ENCODE data around the gene CLCN4.

The CLCN4 gene

GRCh38 chrX:10198254-10198653 lies 41.5 kb downstream of the CLCN4 start:
- no peak for DNase-seq

GRCh38 chrX:10199212-10199611 lies 42.4 kb downstream of the CLCN4 start:
- no peak for DNase-seq

DNA sequence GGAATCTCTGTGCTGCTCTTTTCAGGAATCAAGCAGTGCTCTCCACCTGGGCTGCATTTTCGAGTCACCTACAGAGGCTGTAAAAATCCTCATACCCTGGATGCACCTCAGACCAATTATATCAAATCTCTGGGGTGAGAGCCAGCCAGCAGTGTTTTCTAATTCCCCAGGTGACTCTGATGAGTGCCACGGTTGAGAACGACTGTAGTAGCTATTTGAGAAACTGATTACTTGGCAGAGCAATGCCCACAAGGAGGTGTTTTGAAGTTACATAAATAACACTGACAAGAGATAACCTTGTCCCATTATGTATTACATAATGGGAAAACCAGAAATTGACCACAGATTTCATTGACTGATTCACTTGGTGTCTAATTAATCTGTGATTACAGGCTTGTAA lies 46.8 kb downstream of the CLCN4 start:
- no peak for DNase-seq

DNA sequence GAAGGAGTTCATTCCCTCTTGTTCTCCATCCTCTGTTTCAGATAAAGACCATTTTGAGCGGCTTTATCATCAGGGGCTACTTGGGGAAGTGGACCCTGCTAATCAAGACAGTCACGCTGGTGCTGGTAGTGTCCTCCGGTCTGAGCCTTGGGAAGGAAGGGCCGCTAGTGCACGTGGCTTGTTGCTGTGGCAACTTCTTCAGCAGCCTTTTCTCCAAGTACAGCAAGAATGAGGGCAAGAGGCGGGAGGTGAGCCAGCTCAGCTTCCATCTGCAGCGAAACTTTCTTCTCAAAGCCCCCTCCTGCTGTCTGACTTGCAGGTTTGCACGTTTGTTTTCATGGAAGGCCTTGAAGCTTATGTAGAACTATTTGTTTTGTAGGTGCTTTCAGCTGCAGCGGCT lies 49.5 kb downstream of the CLCN4 start:
- DNase-seq: no peak

DNA sequence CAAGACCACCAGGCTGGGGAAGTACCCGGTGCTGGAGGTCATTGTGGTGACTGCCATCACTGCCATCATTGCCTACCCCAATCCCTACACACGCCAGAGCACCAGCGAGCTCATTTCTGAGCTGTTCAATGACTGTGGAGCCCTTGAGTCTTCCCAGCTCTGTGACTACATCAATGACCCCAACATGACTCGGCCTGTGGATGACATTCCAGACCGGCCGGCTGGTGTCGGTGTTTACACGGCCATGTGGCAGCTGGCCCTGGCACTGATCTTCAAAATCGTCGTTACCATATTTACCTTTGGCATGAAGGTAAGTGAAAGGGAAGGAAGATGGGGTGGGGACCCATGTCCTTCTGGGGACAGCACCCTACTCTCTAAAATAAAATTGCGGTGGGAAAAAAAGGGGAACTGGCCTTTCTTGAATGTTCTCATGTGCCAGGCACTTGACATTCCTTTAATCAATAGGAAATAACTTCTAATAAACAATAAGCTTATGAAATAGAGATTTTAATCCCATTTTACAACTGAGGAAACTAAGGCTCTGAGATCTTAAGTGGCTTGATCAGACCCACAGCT lies 51.6 kb downstream of the CLCN4 start:
- no peak for DNase-seq

- no peak for DNase-seq
Observed at GRCh38 chrX:10208953-10209352, 52.2 kb downstream of the CLCN4 start.

DNA sequence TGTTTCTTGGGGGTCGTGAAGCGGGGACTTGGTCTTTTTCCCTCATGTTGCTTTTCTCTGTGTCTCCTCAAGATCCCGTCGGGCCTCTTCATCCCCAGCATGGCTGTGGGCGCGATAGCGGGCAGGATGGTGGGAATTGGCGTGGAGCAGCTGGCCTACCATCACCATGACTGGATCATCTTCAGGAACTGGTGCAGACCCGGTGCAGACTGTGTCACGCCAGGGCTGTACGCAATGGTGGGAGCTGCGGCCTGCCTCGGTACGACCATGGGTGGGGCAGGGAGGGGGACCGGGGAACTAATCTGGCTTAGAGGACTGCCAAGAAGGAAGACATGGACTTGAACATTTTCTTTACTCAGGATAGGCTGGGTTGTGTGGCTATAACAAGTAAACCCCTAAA lies 55.6 kb downstream of the CLCN4 start:
- no peak for DNase-seq

DNA sequence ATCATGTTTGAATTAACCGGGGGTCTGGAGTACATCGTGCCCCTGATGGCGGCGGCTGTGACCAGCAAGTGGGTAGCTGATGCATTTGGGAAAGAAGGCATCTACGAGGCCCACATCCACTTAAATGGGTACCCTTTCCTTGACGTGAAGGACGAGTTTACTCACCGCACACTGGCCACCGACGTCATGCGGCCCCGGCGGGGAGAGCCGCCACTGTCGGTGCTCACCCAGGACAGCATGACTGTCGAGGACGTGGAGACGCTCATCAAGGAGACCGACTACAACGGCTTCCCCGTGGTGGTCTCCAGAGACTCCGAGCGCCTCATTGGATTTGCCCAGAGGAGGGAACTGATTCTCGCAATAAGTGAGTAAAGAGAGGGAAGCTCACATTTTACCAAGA lies 56.9 kb downstream of the CLCN4 start:
- no peak for DNase-seq

GRCh38 chrX:10216208-10216607 lies 59.4 kb downstream of the CLCN4 start:
- DNase-seq: no peak

DNA sequence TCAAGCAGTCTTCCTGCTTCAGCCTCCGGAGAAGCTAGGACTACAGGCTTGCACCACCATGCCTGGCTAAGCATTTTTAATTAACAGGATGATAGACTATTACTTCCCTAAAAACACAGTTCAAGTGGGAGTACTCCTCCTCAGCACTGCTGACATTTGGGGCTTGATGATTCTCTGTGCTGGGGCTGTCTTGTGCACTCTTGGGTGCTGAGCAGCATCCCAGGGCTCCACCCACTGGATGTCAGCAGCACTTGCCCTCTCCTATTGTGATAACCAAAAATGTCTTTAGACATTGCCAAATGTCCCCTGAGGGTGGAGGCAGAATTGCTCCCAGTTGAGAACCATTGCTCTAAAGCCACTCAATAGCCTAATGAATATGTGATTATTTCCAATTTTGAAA lies 60.4 kb downstream of the CLCN4 start:
- no peak for DNase-seq

DNA sequence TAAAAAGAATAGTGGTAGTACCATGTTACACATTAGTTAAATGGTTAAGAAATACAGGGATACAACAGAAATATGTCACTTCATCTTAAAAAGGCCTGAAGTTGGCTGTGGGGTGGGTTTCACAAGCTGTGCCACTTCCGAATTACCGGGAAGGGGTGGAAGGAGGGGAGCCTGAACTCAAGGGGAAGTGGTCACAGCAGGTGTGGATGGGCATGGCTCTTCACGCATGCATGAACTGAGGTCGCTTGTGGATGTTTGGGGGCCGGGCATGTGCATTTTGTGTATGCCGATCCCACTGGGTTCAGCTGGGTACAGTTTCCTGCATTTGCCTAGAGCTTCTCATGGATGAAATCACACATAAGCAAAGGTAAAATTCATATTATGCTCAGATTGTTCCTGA lies 64.9 kb downstream of the CLCN4 start:
- DNase-seq: no peak

GRCh38 chrX:10223276-10223675 lies 66.5 kb downstream of the CLCN4 start:
- DNase-seq: no peak

DNA sequence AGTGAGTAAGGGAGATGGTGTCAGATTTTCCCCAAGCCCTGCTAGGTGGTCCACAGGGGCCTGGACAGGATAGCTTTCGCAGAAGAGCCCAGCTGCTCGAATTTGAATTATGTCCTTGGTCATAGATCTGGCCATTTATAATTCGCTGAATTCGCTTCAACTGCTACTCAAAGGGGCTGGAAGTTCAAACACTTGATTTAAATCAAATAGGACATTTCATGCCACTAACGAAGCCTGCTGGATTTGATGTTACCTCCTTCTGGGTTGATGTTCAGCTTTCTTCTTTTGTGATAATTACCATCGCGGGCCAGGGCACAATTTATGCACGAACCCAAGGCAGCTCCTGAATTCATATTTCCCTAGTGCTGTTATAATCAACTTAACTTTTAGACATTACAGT lies 67.0 kb downstream of the CLCN4 start:
- no peak for DNase-seq

DNA sequence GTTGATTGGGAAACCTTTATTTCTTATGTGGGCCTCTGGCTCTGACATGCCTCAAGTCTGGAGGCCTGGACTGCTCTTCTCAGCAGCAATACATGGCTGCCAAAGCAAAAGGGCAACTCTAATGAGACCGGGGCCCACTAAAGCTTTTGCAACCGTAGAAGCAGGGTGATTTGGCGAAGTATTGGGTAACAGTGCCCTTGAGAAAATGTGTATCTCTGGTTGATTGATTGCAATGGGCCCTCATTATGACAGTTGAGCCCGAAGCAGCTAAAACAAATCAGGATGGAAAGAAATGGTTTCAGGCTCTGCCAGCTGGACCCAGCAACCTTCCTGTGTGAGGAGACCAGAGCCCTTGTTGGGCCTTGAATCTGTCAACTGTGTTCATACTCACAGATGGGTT lies 73.4 kb downstream of the CLCN4 start:
- no peak for DNase-seq

DNA sequence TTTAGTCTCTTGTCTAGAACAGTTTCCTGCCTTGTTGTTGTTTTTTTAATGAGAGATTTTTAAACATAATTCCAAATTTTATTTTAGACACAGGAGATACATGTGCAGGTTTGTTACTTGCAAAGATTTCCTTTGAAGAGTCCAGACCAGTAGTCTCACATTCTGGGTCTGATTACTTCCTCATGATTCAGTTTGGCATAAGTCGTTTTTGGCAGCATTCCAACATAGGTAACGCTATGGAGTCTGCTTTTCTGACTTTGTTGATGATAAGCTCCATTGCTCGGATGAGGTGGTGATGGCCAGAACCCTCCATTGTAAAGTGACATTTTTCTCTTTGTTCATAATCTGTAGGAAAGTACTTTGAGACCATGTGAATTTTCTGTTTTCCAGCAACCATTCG lies 74.7 kb downstream of the CLCN4 start:
- DNase-seq: no peak

DNA sequence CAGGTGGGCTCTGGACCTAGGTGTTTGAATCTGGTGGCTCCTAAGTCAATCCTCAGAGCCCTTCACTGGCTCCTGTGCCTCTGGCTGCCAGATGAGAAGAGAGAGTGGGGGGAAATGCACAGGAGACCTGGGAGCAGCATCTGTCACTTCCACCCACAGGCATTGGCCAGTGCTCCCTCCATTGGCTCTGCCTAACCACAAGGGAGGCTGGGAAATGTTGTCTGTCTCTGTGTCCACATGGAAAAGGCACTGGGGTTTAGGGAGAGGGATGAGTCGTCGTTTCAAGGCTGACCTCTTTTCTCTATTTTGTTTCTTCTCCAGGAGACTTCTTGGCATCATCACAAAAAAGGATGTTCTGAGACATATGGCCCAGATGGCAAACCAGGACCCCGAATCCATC lies 76.4 kb downstream of the CLCN4 start:
- DNase-seq: no peak

GRCh38 chrX:10233696-10234095 lies 76.9 kb downstream of the CLCN4 start:
- DNase-seq: no peak

DNA sequence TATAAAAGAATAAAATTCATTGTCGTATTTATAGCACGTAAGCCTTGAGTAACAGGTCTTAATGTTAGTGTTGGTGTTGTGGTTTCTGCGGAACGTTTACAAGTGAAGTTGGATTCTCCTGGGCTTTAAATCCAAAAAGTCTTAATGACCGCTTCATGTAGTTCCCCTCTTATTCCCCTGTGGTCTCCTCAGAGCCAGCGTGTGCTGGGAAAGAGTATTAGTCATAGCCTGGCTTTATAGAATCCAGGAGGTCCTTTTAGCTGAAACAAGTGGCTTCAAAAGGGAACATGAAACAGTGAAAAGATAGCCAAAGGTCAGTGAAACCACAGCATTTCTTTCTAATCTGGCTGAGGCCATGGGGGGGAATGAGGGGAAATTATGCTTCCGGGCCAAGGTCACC lies 79.1 kb downstream of the CLCN4 start:
- DNase-seq: no peak

DNA sequence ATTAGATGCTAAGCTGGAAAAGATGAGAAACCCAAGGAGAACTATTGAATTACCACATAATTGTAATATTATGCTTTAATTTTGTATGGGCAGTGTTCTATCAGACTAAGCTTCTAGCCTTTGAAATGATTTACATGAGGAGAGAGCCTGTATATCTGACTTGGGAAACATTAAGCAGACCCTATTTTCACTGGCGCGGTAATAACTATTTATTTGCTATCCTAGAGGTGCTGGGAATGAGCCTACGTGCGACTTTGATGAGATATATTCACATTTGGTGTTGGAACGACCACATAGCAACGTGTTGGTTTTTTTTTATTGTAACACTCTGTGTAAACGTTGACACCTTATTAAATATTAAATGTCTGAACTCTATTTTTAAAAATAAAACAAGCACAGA lies 80.5 kb downstream of the CLCN4 start:
- DNase-seq: no peak

- DNase-seq: no peak
Observed at GRCh38 chrX:10239611-10240064, 82.9 kb downstream of the CLCN4 start.

DNA sequence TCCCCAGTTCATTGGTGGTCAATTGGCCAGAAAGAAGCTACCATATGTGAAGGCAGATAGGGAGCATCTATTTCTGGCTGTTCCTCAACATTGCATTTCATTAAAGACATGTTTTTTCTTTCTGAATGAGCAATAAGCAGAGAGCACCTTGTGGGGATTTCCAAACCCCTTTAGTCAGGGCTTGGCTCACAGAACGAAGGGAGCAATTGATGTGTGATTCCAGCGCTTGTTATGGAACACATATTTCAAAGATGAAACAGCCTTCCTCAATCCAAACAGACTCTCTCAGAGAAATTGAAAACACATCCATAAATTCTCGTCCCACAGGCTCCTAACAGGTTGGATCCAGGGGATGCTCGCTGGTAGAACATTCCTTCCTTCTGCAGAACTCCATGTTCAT lies 84.1 kb downstream of the CLCN4 start:
- no peak for DNase-seq

- no peak for DNase-seq
Observed at GRCh38 chrX:10242026-10242425, 85.3 kb downstream of the CLCN4 start.

DNA sequence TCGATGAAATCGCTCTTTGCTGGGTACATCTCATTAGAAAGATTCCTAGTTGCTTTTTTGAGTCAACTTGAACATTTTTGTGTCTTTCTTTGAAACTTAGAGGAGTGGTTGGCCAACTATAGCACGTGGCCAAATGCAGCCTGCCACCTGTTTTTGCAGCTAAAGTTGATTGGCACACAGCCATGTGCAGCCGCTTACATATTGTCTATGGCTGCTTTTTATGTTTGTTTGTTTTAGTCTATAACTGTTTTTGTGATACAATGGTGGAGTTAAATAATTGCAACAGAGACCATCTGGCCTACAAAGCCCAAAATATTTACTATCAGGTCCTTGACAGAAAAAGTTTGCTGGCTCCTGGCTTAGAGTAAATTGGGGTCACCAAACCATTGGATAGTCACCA lies 86.3 kb downstream of the CLCN4 start:
- DNase-seq: no peak

- no peak for DNase-seq
Observed at GRCh38 chrX:10244915-10245622, 88.3 kb downstream of the CLCN4 start.

GRCh38 chrX:10245886-10246285 lies 89.1 kb downstream of the CLCN4 start:
- DNase-seq: no peak

Measured in NCI-H2081 treated with DMSO at 0.1 percent for 48 hours (cell line).